ENCODE data around the gene AGAP1. TPM values are rescaled to one million over a fixed set of nuclear protein-coding genes. Genes with fewer than 3 reads are reported as not detected.

The AGAP1 gene
- total and polyA plus RNA-seq, 7 donors: 4.2 to 21.6 (median 16.6) TPM

- 57 to 61% (median 60%) methylated on average over 27 of the region's 27 CpGs for WGBS, 3 donors
- ATAC-seq: no peak
Observed at GRCh38 chr2:235864733-235865515, 371.1 kb downstream of the AGAP1 start.

GRCh38 chr2:235866373-235866772 lies 372.5 kb downstream of the AGAP1 start:
- peaks cover 3% of the 10 kb centered on the region for H3K9me3 ChIP-seq
- H3K27me3 ChIP-seq (ENCODE audit: insufficient read depth in 3 of 3, low read length in 2 of 3): no peaks in the 10 kb centered on the region
- H3K36me3 ChIP-seq (ENCODE audit: insufficient read depth in 1 of 2, low read depth in 1 of 2): no peaks in the 10 kb centered on the region
- ATAC-seq (no peak), DNase-seq (no peak)
- H3K4me3 ChIP-seq: no peak overlapping the region
- intact Hi-C loops (cut with DNase I): no loop called here
- TF ChIP-seq CTCF (IDR thresholded peaks at IDR 0.05): no peak
- no peak overlapping the region for H3K27ac ChIP-seq
- peaks cover 8% of the 10 kb centered on the region for H3K4me1 ChIP-seq
- 93 to 99% (median 95%) methylated on average over 4 of the region's 4 CpGs for WGBS, 3 donors

More at GRCh38 chr2:235864733-235865515, 371.1 kb downstream of the AGAP1 start:
- no peak for TF ChIP-seq CTCF (IDR thresholded peaks at IDR 0.05)
- Histone ChIP-seq H3K27me3 (ENCODE audit: insufficient read depth in 3 of 3, low read length in 2 of 3) (no peaks in the 10 kb centered on the region), H3K4me1 (peaks cover 8% of the 10 kb centered on the region), H3K27ac (no peak overlapping the region), H3K36me3 (ENCODE audit: insufficient read depth in 1 of 2, low read depth in 1 of 2) (no peaks in the 10 kb centered on the region), H3K4me3 (no peak overlapping the region), H3K9me3 (peaks cover under 1% of the 10 kb centered on the region)
- DNase-seq: no peak
- intact Hi-C loops (cut with DNase I): no loop called here

GRCh38 chr2:235868224-235868623 lies 374.4 kb downstream of the AGAP1 start:
- peaks cover 3% of the 10 kb centered on the region for H3K9me3 ChIP-seq
- H3K27ac ChIP-seq: no peak overlapping the region
- DNase-seq (no peak), ATAC-seq (peak; percentile 40 to 76 (median 74))
- 29 to 53% (median 38%) methylated on average over 16 of the region's 16 CpGs for WGBS, 3 donors
- no peaks in the 10 kb centered on the region for H3K27me3 ChIP-seq (ENCODE audit: insufficient read depth in 3 of 3, low read length in 2 of 3)
- H3K4me3 ChIP-seq: no peak overlapping the region
- no peak for TF ChIP-seq CTCF (IDR thresholded peaks at IDR 0.05)
- intact Hi-C loops (cut with DNase I): no loop called here
- peaks cover 8% of the 10 kb centered on the region for H3K4me1 ChIP-seq
- no peaks in the 10 kb centered on the region for H3K36me3 ChIP-seq (ENCODE audit: insufficient read depth in 1 of 2, low read depth in 1 of 2)

- 31 to 37% (median 34%) methylated on average over 2 of the region's 2 CpGs for WGBS, 3 donors
- ATAC-seq: no peak
- no peak overlapping the region for H3K4me3 ChIP-seq
Observed at GRCh38 chr2:235868645-235869044, 374.8 kb downstream of the AGAP1 start.

More at GRCh38 chr2:235868645-235869044, 374.8 kb downstream of the AGAP1 start:
- intact Hi-C loops (cut with DNase I): no loop called here
- Histone ChIP-seq H3K36me3 (ENCODE audit: insufficient read depth in 1 of 2, low read depth in 1 of 2) (no peaks in the 10 kb centered on the region), H3K27me3 (ENCODE audit: insufficient read depth in 3 of 3, low read length in 2 of 3) (no peaks in the 10 kb centered on the region), H3K4me1 (peaks cover 8% of the 10 kb centered on the region), H3K27ac (no peak overlapping the region), H3K9me3 (peaks cover 3% of the 10 kb centered on the region)
- no peak for TF ChIP-seq CTCF (IDR thresholded peaks at IDR 0.05)
- no peak for DNase-seq
